A673 (cell line): Measurements from ENCODE around the gene CACNA2D3. TPM values are rescaled to one million over a fixed set of nuclear protein-coding genes. Genes with fewer than 3 reads are reported as not detected.

Source experiments
- BruUV-seq: library from RNA; stranded (reverse); fragments of 400-500 nt; replicated peaks from 2 replicates; lab custom pipeline; 2021; lab: Mats Ljungman, UMichigan
- CTCF ChIA-PET: fragments of 300-600 bp; sonication (Branson Sonifier 250); formaldehyde crosslinking; loops from one replicate; lab custom pipeline; 2022; ENCODE audit warnings: antibody characterized with exemption; lab: Charles Lee
- POLR2A ChIA-PET: fragments of 300-600 bp; sonication (Branson Sonifier 250); formaldehyde crosslinking; loops from one replicate; lab custom pipeline; 2022; ENCODE audit warnings: antibody characterized with exemption; ENCODE audit not compliant: low non-redundant PET; lab: Charles Lee
- DNase-seq: peaks from one replicate; pipeline ENCODE4 v3.0.0-alpha.2; 2015; ENCODE audit warnings: low spot score
- H3K27ac ChIP-seq: fragments of 200-600 bp; sonication (generic); 2 replicates; pipeline ENCODE4 v1.5.1; 2016; ENCODE audit warnings: mixed run types, low read depth, mild to moderate bottlenecking, mixed read lengths, antibody characterized with exemption, low read length; ENCODE audit not compliant: poor library complexity, severe bottlenecking
- H3K27me3 ChIP-seq: fragments of 200-600 bp; sonication (generic); replicated peaks from 2 replicates; pipeline ENCODE4 v1.6.1; 2017; ENCODE audit warnings: mixed run types, low read depth, mild to moderate bottlenecking, mixed read lengths, antibody characterized with exemption, low read length; ENCODE audit not compliant: insufficient read depth, poor library complexity
- H3K36me3 ChIP-seq: fragments of 200-600 bp; sonication (generic); 2 replicates; pipeline ENCODE4 v1.6.1; 2016; ENCODE audit warnings: mixed run types, mild to moderate bottlenecking, mixed read lengths, antibody characterized with exemption, low read length; ENCODE audit not compliant: insufficient read depth, poor library complexity, severe bottlenecking
- H3K4me1 ChIP-seq: fragments of 200-600 bp; sonication (generic); 2 replicates; pipeline ENCODE4 v1.6.1; 2017; ENCODE audit warnings: mixed run types, mild to moderate bottlenecking, mixed read lengths, antibody characterized with exemption, low read length; ENCODE audit not compliant: insufficient read depth, poor library complexity, severe bottlenecking
- H3K4me3 ChIP-seq: fragments of 200-600 bp; sonication (generic); 2 replicates; pipeline ENCODE4 v1.5.1; 2016; ENCODE audit warnings: low read depth, mixed run types, mild to moderate bottlenecking, mixed read lengths, low read length; ENCODE audit not compliant: poor library complexity, severe bottlenecking
- H3K9me3 ChIP-seq: fragments of 200-600 bp; sonication (generic); 2 replicates; pipeline ENCODE4 v1.6.1; 2016; ENCODE audit warnings: mixed run types, low read depth, mild to moderate bottlenecking, mixed read lengths, antibody characterized with exemption, low read length; ENCODE audit not compliant: poor library complexity, severe bottlenecking
- EZH2 ChIP-seq: fragments of 200-600 bp; sonication (generic); IDR thresholded peaks from 2 replicates; pipeline ENCODE4 v1.6.1; 2017; ENCODE audit warnings: borderline replicate concordance, low read depth, mild to moderate bottlenecking, mixed read lengths, antibody characterized with exemption, low read length; ENCODE audit not compliant: poor library complexity, severe bottlenecking
- intact Hi-C: fragments of 100-400 bp; cut with micrococcal nuclease; formaldehyde crosslinking; loops from one replicate; pipeline ENCODE4 v1.10.0; 2022; ENCODE audit not compliant: unreplicated experiment
- total RNA-seq: library from RNA; stranded (reverse); gene quantifications from 2 replicates; pipeline ENCODE4 v1.2.3, GENCODE V29; 2021
- TF ChIP-seq, protein P1 (sequence below): fragments of 300-800, 200-600 bp; sonication (generic); conservative IDR thresholded peaks from 2 replicates; pipeline ENCODE4 v1.5.1; 2017; ENCODE audit warnings: low read depth, mild to moderate bottlenecking, antibody characterized with exemption, low read length, moderate library complexity, mixed read lengths

The CACNA2D3 gene
- total RNA-seq, 1 experiment from 2014 or later, result not detected

DNA sequence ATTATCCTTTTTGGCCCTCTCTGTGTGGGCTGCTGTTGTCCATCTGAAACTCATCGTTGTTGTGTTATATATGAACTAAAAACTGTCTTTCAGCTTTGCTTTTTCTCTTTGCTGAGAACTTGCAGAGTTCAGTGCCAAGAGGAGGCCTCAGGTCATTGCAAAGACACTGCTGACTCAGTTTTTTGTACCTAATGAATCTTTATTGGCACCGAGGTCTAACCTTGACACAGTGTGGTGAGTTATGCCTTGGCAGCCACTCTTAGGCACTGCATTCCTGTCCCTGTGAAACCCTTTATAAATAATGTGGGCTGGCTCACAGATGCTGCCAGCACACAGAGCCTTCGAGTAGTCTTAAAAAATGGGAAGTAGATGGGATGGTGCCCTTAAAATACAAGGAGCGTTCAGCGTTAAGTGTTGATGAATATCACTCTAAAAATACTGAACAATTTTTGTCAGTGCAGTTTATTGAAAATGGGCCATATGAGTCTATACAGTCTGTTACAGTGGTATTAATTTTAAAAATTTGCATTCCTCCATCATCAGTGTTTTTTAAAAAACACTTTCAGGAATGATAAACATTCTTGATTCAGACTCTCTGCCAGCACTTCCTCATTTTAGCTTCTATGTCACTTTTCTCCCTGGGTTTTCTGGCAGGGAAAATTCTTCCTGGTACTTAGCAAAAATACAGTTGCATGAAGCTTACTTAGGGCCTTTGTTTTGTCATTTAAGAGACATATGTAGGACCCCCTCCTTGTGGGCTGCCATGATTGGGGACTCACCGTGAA is 234.1 kb downstream of the CACNA2D3 start:
- no peak for DNase-seq
- CTCF ChIA-PET, result no interaction called here
- intact Hi-C loops, result no loop called here
- H3K36me3 ChIP-seq, result no peaks in the 10 kb centered on the region
- TF ChIP-seq, protein P1, sequence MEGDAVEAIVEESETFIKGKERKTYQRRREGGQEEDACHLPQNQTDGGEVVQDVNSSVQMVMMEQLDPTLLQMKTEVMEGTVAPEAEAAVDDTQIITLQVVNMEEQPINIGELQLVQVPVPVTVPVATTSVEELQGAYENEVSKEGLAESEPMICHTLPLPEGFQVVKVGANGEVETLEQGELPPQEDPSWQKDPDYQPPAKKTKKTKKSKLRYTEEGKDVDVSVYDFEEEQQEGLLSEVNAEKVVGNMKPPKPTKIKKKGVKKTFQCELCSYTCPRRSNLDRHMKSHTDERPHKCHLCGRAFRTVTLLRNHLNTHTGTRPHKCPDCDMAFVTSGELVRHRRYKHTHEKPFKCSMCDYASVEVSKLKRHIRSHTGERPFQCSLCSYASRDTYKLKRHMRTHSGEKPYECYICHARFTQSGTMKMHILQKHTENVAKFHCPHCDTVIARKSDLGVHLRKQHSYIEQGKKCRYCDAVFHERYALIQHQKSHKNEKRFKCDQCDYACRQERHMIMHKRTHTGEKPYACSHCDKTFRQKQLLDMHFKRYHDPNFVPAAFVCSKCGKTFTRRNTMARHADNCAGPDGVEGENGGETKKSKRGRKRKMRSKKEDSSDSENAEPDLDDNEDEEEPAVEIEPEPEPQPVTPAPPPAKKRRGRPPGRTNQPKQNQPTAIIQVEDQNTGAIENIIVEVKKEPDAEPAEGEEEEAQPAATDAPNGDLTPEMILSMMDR, result no peak
- TF ChIP-seq EZH2, result no peak
- H3K4me3 ChIP-seq, result no peak overlapping the region
- H3K4me1 ChIP-seq, result no peaks in the 10 kb centered on the region
- H3K27ac ChIP-seq, result no peak overlapping the region
- no peaks in the 10 kb centered on the region for H3K27me3 ChIP-seq
- no peaks in the 10 kb centered on the region for H3K9me3 ChIP-seq
- POLR2A ChIA-PET, result no interaction called here
- no TSS peak for BruUV-seq

DNA sequence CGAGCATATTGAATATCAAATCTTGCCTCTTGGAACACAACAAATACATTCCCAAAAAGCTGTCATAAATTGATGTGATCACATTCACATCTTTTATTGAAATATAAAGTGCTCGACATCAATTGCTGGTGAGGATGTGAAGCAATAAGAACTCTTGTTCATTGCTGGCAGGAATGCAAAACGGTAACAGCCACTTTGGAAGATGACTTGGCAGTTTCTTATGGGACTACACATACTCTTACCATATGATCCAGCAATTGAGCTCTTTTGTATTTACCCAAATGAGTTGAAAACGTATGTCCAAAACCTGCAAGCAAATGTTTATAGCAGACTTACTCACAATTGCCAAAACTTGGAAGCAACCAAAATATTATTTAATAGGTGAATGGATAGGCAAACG is 234.9 kb downstream of the CACNA2D3 start:
- POLR2A ChIA-PET, result no interaction called here
- CTCF ChIA-PET, result no interaction called here
- no peak for DNase-seq
- no peaks in the 10 kb centered on the region for H3K9me3 ChIP-seq
- no TSS peak for BruUV-seq
- TF ChIP-seq, protein P1, result no peak
- no peak for TF ChIP-seq EZH2
- no peaks in the 10 kb centered on the region for H3K4me1 ChIP-seq
- H3K4me3 ChIP-seq, result no peak overlapping the region
- H3K27me3 ChIP-seq, result no peaks in the 10 kb centered on the region
- no peak overlapping the region for H3K27ac ChIP-seq
- intact Hi-C loops, result no loop called here
- H3K36me3 ChIP-seq, result no peaks in the 10 kb centered on the region

GRCh38 chr3:54358316-54358715 is 236.0 kb downstream of the CACNA2D3 start:
- no peak for TF ChIP-seq EZH2
- TF ChIP-seq, protein P1, result no peak
- no peak overlapping the region for H3K4me3 ChIP-seq
- no peaks in the 10 kb centered on the region for H3K9me3 ChIP-seq
- BruUV-seq, result no TSS peak
- intact Hi-C loops, result no loop called here
- no peaks in the 10 kb centered on the region for H3K36me3 ChIP-seq
- peak; percentile 0 for DNase-seq
- no peaks in the 10 kb centered on the region for H3K4me1 ChIP-seq
- CTCF ChIA-PET, result no interaction called here
- no peak overlapping the region for H3K27ac ChIP-seq
- H3K27me3 ChIP-seq, result no peaks in the 10 kb centered on the region
- POLR2A ChIA-PET, result no interaction called here
